DND-41 (cell line): ENCODE measurements around the gene TFE3.

ENCODE experiments used
- ATAC-seq: fragments of 200-7000 bp; cut with Tn5 transposase; 3 replicates; pipeline ENCODE4 v1.9.1; 2021; ENCODE audit warnings: low read depth; ENCODE audit not compliant: insufficient read depth
- DNase-seq: peaks from one replicate; pipeline ENCODE4 v3.0.0-alpha.2; 2020
- H2AFZ ChIP-seq: 2 replicates; pipeline ENCODE4 v1.6.0; 2012; ENCODE audit warnings: low read depth, low read length
- H3K27ac ChIP-seq: 2 replicates; pipeline ENCODE4 v1.5.1; 2012; ENCODE audit warnings: low read length, inconsistent platforms
- H3K27me3 ChIP-seq: fragments of 200-600 bp; sonication (generic); 2 replicates; pipeline ENCODE4 v1.6.0; 2012; ENCODE audit warnings: low read length, mild to moderate bottlenecking, inconsistent platforms; ENCODE audit not compliant: insufficient read depth, poor library complexity
- H3K36me3 ChIP-seq: 2 replicates; pipeline ENCODE4 v1.5.1; 2012; ENCODE audit warnings: low read length, inconsistent platforms; ENCODE audit not compliant: insufficient read depth
- H3K4me1 ChIP-seq: 2 replicates; pipeline ENCODE4 v1.5.1; 2012; ENCODE audit warnings: mild to moderate bottlenecking, low read length; ENCODE audit not compliant: insufficient read depth
- H3K4me2 ChIP-seq: 2 replicates; pipeline ENCODE4 v1.6.0; 2012; ENCODE audit warnings: mild to moderate bottlenecking, moderate library complexity, low read length, inconsistent platforms; ENCODE audit not compliant: insufficient read depth
- H3K4me3 ChIP-seq, 2 experiments: fragments of 200-600 bp in 1 of 2; shearing (Covaris generic) in 1 of 2; 2 replicates each; pipeline ENCODE4 v1.5.1; 2012 to 2016; ENCODE audit warnings: inconsistent platforms in 2 of 2, low read length in 2 of 2, mild to moderate bottlenecking in 2 of 2, low read depth in 1 of 2, moderate library complexity in 1 of 2
- H3K79me2 ChIP-seq: 2 replicates; pipeline ENCODE4 v1.6.0; 2012; ENCODE audit warnings: low read length, inconsistent platforms; ENCODE audit not compliant: insufficient read depth
- H3K9ac ChIP-seq: 2 replicates; pipeline ENCODE4 v1.6.0; 2012; ENCODE audit warnings: low read depth, mild to moderate bottlenecking, inconsistent platforms, low read length, moderate library complexity
- H3K9me3 ChIP-seq: 2 replicates; pipeline ENCODE4 v1.5.1; 2012; ENCODE audit warnings: low read length, moderate library complexity, mild to moderate bottlenecking, inconsistent platforms; ENCODE audit not compliant: insufficient read depth, severe bottlenecking
- H4K20me1 ChIP-seq: 2 replicates; pipeline ENCODE4 v1.6.0; 2012; ENCODE audit warnings: low read length; ENCODE audit not compliant: insufficient read depth
- CTCF ChIP-seq: IDR thresholded peaks from 2 replicates; pipeline ENCODE4 v1.5.1; 2012; ENCODE audit warnings: borderline replicate concordance, low read length, moderate library complexity, mild to moderate bottlenecking; ENCODE audit not compliant: poor library complexity, severe bottlenecking; ENCODE audit errors: extremely low read depth
- EZH2 ChIP-seq: IDR thresholded peaks from 3 replicates; pipeline ENCODE4 v1.6.1; 2012; ENCODE audit warnings: borderline replicate concordance, low read depth, mild to moderate bottlenecking, moderate library complexity, low read length, inconsistent platforms; ENCODE audit not compliant: severe bottlenecking

TFE3 gene

GRCh38 chrX:49039598-49040375 is 3.4 kb downstream of the TFE3 start:
- peak; percentile 81 for DNase-seq
- Histone ChIP-seq H3K79me2 (peaks cover 19% of the 10 kb centered on the region), H3K36me3 (peaks cover 19% of the 10 kb centered on the region), H3K4me2 (peak overlapping the region; percentile 51), H2AFZ (no peak overlapping the region), H3K27me3 (no peaks in the 10 kb centered on the region), H4K20me1 (no peaks in the 10 kb centered on the region), H3K27ac (peak overlapping the region; percentile 65), H3K9me3 (no peaks in the 10 kb centered on the region), H3K4me1 (peaks cover 48% of the 10 kb centered on the region), H3K4me3 (peak overlapping the region in 1 of 2 experiments; percentile 33; a peak in 2 of 4 replicates), H3K9ac (peak overlapping the region; percentile 33; the same call in 1 of the 2 replicates)
- TF ChIP-seq EZH2 (no peak), CTCF (peak; percentile 26)
- peak; percentile 41 for ATAC-seq

- no peak for TF ChIP-seq CTCF
- no peak for TF ChIP-seq EZH2
- Histone ChIP-seq H3K36me3 (peaks cover 34% of the 10 kb centered on the region), H3K4me1 (peaks cover 40% of the 10 kb centered on the region), H3K27ac (no peak overlapping the region), H2AFZ (no peak overlapping the region), H3K9me3 (no peaks in the 10 kb centered on the region), H3K27me3 (no peaks in the 10 kb centered on the region), H4K20me1 (no peaks in the 10 kb centered on the region), H3K79me2 (peaks cover 19% of the 10 kb centered on the region), H3K4me3 (no peak overlapping the region), H3K9ac (no peak overlapping the region), H3K4me2 (no peak overlapping the region)
- ATAC-seq (no peak), DNase-seq (no peak)
Measured at GRCh38 chrX:49037883-49038475, 5.2 kb downstream of the TFE3 start.

GRCh38 chrX:49030283-49030682 is 12.9 kb downstream of the TFE3 start:
- no peak overlapping the region for H3K27ac ChIP-seq
- no peak overlapping the region for H3K9ac ChIP-seq
- H3K36me3 ChIP-seq = peaks cover 21% of the 10 kb centered on the region
- no peaks in the 10 kb centered on the region for H3K79me2 ChIP-seq
- H2AFZ ChIP-seq = no peak overlapping the region
- no peak overlapping the region for H3K4me3 ChIP-seq
- DNase-seq = no peak
- no peak for ATAC-seq
- no peak for TF ChIP-seq EZH2
- TF ChIP-seq CTCF = no peak
- no peaks in the 10 kb centered on the region for H3K9me3 ChIP-seq
- no peaks in the 10 kb centered on the region for H3K4me1 ChIP-seq
- no peaks in the 10 kb centered on the region for H4K20me1 ChIP-seq
- no peak overlapping the region for H3K4me2 ChIP-seq
- H3K27me3 ChIP-seq = no peaks in the 10 kb centered on the region

- Histone ChIP-seq H3K36me3 (peaks cover 21% of the 10 kb centered on the region), H3K4me2 (no peak overlapping the region), H3K9ac (no peak overlapping the region), H3K27me3 (no peaks in the 10 kb centered on the region), H3K4me3 (no peak overlapping the region), H3K4me1 (no peaks in the 10 kb centered on the region), H3K27ac (no peak overlapping the region), H4K20me1 (no peaks in the 10 kb centered on the region), H3K9me3 (no peaks in the 10 kb centered on the region), H2AFZ (no peak overlapping the region), H3K79me2 (no peaks in the 10 kb centered on the region)
- ATAC-seq = no peak
- no peak for TF ChIP-seq CTCF
- TF ChIP-seq EZH2 = no peak
- DNase-seq = no peak
Measured at GRCh38 chrX:49029876-49030275, 13.3 kb downstream of the TFE3 start.
